Eye (tissue), 1 donor: Measurements from ENCODE around the gene HSPB8.

ENCODE experiments used
- DNase-seq: peaks from one replicate; pipeline ENCODE4 v3.0.0-alpha.2; 2015

HSPB8 gene, protein sequence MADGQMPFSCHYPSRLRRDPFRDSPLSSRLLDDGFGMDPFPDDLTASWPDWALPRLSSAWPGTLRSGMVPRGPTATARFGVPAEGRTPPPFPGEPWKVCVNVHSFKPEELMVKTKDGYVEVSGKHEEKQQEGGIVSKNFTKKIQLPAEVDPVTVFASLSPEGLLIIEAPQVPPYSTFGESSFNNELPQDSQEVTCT

DNA sequence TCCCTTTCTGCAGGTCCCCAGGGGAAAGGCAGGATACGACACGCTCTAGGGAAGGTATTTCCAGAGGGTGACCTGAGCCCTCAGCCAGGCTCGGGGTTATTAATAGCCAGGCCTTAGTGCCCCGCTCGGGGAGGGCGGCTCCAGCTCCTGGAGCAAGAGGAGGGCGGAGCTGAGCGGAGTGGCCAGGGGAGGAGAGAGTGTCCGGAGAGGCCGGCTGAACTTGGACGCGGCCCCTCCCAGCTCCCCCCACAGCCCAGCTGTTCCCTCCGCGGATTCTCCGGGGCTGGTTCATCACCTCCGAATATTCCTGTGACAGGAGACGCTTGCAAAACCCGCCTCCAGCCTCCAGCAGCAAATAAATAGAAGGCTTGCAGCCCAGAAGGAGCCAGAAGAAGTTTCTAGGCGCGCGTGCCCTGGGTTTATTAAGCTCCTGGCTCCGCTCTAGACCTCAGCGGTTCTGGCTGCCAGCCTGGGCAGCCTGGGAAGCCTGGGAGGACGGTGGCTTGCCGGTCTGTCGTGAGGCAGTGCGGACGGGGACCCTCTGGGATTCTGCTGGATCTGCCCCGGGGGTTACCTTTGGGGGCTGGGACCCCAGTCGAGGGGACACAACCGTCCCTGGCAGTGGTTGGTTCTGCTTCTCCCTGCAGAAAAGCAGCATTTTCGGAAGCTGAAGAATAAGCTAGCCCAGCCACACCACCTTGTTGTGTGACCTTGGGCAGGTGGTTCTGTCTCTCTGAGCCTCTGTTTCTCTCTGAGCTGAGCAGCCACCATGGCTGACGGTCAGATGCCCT is at the start of gene HSPB8:
Gene HSPB8, plus strand, starts transcription at position 388 of the 791 bp plus-strand sequence. Its CDS starts 382 bp downstream, at position 770.
- peak; percentile 81 for DNase-seq

DNA sequence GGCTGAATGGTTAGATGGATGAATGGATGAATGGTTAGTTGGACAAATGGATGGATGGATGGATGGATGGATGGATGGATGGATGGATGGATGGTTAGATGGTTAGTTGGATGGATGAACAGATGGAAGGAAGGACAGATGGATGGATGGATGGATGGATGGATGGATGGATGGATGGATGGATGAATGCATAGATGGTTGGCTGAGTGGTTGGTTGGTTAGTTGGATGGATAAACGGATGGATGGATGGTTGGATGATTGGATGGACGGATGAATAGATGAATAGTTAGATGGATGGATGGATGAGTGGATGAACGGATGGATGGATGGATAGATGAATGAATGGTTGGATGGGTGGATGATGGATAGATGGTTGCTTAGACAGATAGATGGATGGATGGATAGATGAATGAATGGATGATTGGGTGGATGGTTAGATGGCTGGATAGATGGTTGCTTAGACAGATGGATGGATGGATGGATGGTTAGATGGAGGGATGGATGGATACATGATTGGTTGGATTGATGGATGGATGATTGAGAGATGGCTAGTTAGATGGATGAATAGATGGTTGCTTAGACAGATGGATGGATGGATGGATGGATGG is 48.8 kb upstream of the HSPB8 start:
- DNase-seq: no peak

DNA sequence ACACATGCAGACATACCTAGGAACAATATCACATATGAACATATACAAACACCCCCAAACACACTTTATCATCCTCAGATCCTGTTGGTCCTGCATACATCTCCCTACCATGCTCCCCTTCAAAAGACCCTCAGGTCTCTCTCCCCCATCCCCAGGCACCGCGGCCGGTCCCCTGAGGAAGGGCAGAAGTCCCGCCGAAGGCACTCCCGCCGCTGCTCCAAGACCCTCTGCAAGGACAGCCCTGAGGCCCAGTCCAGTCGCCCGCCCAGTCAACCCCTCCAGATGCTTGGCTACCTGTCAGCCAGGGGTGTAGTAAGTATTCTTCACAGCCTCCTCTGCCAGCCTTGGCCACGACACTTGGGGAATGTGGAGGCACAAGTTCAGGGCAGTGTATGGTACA is 48.2 kb upstream of the HSPB8 start:
- no peak for DNase-seq

DNA sequence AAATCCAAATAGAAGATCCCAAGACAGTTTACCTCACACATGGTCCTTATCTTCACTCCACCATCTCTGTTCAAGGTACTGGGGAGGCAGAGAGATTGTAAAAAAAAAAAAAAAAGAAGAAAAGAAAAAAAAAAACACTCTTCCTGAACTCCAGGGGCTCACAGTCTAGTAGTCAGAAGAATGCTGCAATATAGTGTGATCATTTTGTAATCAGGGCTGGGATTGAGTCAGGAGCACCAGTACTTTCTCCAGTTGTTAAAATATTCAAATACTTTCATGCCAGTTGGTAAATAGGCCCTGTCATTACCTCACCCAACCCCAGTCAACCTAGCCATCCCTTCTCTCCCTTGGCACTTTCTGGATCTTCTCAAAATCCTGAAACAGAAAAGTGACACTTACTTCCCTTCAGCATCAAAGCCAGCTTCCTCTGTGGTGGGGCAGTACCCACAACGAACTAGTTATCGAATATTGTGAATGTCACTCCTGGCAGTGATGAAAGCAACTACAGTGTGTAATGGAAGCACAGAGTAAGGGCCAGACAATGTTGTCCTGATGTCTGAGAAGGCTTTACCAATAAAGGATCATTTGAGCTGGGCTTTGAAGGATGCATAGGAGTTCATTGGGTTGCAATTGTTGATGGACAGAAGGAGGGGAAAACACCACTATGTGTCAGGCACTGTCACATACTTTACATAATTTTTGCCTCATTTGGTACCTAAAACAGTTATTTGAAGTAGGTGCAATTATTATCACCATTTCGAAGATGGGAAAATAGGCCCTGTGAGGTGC is 44.3 kb upstream of the HSPB8 start:
- no peak for DNase-seq

DNA sequence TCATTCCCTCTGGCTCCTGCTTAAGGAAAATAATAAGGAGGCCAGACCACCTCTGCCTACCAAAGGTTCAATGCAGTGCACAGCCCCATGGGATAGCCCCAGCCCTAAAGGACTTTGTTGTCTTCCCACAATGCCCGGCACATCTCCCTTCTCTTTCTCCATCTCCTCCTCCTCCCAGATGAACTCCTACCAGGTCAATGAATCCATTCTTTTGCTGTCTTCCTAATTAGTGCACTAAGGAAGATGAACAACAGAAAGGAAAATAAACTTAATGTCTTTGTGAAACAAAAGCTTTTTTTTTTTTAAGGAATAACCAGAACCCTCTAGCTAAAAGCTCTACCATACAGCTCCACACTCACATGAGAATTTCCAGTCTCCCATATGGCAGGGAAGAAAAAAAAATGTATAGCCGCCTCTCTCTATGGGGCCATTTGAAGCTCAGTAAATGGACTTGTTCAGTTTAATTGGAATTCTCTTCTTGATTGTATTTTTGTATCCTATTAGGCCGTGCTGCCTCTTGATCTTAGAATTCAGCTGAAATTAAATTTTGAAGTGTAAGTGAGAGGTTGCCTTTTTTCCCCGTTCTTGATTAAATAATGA is 41.8 kb upstream of the HSPB8 start:
- peak; percentile 91 for DNase-seq

DNA sequence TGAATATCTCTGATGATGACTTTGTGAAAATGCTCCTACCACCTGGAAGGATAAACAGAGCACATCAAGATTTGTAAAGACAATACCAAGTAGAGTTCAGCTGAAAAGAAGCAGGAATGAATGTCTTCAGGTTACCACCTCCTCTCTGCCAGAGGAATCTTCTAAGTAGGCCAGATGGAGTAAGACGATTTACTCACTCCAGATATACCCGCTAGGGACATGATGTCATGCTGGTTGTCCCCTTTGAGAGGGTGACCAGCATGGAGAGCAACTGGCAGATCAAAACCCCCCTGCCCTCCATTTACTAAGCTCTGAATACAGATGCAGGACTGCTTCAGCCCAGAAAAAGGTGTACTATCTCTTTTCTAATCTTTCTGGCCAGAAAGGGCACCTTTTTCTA is 39.3 kb upstream of the HSPB8 start:
- no peak for DNase-seq

DNA sequence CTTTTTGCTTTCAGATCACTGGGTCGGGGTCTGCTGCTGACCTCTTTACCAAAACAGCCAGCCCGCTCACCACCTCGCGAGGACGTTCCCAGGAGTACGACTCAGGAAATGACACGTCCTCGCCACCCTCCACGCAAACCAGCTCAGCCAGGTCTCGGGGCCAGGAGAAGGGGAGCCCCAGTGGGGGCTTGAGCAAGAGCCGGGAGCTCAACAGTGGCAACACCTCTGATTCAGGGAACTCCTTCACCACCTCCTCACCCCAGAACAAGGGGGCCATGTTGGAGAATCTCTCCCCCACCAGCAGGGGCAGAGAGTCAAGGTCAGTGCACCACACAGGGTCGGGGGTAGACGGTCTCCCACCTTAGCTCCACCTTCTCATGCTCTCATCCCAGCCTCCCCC is 33.4 kb upstream of the HSPB8 start:
- DNase-seq: no peak

DNA sequence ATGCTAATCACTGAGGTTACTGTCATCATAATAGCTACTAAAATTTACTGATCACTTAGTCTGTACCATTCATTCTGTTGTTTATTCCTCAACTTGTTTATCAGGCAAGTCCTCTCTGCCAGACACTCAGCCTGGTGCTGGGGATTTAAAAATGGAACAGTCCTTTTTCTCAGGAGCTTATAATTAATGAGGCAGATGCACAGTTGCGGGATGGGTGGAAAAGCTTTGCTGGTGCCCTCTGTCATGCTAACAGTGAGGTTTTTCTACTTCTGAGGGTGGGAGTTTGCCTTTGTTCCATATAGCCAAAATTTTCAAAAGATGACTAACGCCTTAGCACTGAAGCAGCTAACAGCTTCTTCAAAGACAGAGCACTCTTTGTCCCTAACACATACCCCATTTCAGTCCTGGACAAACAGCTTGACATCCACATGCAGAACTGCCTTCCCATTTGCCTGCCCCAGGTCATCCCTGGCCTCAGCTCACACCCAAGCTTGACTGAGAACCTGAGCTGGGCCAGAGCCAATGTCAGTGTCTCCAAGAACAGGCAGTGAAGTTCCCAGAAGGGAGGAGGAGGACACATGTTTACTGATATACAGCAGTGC is 30.8 kb upstream of the HSPB8 start:
- DNase-seq: peak; percentile 33

DNA sequence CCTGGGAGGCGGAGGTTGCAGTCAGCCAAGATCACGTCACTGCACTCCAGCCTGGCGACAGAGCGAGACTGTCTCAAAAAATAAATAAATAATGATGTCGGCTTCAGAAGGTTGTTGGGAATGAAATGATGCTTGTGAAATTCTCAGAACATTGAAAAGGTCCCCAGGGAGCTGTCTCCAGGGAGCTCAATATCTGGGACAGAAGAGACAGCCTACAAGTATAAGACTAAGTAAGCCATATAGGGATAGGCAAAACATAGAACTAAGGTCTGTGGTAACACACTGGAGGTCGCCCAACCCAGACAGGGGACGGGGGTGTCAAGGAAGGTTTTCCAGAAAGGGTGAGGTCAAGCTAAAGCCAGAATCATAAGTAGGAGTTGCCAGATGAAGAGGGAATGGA is 29.5 kb upstream of the HSPB8 start:
- DNase-seq: peak; percentile 36

DNA sequence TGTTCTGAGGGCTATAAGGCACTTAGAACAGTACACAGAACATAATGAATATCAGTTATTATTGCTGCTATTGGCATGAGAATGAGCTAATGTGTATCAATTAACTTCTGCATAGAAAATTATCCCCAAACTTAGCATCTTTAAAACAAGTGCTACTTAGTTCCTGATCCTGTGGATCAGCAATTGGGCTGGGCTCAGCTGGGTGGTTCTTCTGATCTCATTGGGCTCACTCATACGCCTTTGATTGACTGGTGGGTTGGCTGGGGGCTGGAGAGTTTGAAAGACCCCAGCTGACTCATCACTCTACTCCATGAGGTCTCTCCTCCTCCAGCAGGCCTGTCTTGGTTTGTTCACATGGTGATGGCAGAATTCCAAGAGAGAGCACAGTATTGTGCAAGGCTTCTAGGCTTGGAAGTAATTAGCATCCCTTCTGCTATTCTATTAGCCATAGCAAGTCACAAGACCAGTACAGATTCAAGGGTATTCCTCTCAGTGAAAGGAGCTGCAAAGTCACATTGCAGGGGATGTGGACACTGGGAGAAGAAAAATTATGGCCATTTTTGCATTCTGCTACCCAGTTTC is 27.2 kb upstream of the HSPB8 start:
- DNase-seq: no peak

DNA sequence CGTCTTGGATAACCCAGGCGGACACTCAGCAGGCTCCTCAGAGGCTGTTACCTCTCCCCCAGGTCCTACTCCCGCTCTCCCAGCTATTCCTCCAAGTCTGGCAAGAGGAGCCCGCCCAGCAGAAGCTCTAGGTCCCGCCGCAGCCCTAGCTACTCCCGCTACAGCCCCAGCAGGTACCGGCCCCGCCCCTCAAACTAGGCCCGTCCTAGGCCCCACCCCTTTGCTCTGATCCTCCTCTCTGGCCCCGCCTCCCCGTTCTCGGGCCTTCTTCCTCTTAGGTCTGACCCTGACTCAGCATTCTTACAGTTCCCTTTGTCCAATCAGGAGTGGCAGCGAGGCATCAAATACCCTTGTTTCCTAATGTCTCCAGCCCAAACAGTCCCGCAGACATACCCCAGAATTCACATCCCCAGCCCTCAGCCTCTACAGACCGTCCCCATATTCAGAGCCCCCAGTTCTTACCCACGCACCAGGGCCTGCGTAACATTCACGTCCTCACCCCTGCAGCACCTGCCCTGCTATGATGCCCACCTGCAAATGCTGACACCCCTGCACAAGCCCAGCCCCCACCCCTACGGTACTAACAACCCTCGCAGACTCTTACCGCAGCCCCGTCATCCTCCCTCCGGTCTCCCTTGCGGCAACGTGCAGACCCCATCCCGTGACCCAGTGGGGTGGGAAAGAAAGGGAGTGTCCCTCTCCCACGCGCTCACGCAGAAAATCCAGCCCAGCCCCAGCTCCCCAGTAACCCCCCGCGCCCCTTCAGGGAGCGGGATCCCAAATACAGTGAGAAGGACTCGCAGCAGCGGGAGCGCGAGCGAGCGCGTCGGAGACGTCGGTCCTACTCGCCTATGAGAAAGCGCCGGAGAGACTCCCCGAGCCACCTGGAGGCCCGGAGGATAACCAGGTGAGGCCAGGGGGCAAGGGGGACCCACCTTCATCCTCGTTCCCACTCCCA is 25.0 kb upstream of the HSPB8 start:
- peak; percentile 84 for DNase-seq

DNA sequence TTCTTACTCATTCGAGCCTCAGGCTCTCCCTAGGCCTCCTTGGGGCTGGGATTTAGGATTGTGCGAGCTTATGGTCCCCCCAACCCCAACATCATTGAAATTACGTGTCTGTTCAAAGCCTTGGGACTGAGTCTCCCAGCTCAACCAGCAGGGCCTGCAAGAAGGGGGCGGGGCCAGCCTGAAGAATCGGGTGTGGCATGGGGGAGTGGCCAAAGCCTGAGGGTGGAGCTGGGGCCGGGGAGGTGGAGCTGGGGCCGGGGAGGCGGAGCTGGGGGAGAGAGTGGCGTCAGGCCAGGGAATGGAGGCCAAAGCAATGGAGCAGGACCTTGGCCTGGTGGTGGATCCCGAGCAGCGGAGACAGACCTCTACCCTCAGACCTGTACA is 24.3 kb upstream of the HSPB8 start:
- DNase-seq: no peak

DNA sequence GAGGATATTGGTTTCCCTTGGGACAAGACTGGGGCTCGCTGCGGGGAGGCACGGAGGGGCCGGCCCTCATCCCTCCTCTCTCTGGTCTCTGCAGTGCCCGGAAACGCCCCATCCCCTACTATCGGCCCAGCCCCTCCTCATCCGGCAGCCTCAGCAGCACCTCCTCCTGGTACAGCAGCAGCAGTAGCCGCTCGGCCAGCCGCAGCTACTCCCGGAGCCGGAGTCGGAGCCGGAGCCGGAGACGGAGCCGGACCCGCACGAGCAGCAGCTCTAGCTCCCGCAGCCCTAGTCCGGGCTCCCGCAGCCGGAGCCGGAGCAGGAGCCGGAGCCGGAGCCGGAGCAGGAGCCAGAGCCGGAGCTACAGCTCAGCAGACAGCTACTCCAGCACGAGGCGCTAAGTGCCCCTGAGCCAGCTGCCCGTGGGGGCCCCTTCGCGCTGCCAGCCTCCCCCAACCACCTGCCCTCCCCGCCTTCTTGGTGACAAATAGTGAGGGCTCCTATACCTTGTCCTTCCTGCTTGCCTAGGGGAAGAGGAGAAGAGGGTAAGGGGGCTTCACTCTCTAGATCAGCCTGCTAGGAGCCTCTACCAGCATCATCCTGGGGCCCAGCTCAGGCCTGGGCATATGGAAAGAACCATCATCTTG is 22.2 kb upstream of the HSPB8 start:
- no peak for DNase-seq

DNA sequence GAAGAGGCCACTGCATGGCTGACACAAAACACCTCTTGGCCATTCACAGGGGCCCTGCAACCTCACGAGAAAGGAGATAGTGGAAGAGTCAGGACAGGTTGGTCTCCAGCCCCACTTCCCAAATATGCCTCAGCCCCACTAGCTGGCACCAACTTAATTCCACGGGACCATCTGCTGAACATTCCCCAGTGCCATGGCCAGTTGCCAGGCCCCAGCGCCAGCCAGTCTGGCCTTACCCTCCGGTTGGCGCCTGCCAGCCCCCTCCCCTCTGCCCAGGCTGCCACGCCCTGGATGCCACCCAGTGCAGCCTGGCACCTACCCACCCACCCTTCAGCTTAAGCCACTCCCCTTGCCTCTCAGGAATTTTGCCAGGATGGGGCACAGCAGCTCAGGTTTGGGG is 21.2 kb upstream of the HSPB8 start:
- DNase-seq: no peak

DNA sequence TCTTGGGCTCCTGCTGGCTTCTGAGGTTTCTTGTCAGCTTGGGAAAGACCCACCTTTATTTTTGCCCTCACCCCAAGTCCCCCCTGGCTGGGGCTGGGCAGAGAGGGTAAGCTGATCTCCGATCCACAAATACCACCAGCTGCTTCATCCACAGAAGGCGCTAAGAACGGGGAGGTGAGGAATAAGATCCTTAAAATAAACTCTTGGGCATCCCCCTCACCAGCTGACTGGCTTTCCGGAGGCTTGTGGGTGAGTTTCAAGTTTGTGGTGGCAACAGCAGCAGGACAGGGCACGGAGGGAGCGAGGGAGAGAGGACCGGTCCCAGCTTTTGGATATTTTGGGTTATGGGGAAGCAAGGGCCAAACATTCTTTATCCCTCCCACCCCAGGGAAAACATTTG is 20.8 kb upstream of the HSPB8 start:
- no peak for DNase-seq

DNA sequence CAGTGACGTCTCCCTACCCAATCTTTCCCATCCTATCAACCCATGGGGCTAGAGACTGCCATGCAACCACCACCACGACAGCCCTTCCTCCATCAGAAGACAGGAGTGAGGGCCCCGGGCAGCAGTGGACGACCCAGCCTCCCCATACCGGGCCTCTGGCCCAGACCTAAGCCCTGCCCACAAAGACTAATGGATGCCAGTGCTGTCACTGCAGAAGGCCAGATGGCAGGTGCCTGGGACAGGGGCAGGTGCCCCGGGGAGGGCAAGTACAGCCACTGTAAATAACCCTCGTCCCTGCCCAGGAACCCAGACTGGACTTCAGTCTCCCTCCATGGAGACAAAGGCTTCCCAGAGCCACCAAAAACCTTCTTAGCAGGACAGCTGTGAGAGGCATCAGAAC is 20.3 kb upstream of the HSPB8 start:
- DNase-seq: no peak

DNA sequence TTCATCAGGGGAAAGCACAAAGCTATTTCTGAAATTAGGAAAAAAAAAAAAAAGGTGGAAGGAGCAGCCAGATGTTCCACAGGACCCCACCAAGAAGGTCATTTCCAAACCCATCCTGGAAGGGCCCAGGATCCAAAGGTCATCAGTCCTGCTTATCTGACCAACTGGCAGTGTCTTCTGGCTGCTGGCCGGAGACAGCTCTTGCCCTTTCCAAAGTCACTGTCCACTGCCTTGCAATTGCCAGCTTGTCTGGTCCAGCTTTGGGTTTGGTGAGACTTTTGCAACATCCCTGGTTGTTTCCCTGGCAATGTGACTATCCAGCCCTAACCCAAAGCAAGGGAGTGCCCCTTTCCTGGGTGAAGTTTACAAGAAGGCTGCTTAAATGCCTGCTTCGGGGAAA is 18.9 kb upstream of the HSPB8 start:
- DNase-seq: no peak

DNA sequence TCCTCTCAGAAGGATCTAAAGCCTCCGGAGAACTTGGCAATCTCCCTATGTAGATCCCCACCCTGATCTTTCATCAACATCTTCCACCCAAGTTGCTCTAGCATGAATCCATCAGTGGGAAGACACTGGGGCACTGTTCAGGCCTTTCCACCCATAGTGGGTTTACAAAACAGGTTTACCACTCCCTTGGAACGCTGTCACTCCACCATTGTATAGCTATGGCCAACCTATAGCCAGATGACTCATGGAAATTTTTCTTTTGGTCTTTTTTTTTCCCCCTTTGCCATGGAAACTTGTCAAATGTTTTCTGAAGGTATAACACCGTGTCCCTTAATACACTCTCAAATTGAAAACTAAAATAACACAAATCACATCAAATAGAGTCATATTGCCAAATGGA is 10.8 kb upstream of the HSPB8 start:
- no peak for DNase-seq

DNA sequence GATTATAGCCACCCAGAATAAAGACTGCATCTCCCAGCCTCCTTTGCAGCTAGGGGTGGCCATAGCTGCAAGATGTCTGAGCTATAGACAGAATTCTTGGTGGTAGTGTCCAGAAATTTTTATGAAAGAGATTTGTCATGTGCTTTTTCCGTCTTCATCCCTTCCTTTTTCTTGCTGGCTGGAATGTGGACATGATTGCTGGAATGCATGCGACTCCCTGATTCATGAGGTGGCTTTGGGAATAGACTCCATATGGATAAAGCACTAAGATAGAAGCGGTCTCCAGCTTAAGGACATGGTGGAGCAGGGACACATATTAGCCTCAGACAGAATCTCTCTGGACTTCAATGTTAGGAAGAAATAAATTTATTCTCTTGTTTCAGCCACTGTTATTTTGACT is 10.0 kb upstream of the HSPB8 start:
- DNase-seq: no peak

DNA sequence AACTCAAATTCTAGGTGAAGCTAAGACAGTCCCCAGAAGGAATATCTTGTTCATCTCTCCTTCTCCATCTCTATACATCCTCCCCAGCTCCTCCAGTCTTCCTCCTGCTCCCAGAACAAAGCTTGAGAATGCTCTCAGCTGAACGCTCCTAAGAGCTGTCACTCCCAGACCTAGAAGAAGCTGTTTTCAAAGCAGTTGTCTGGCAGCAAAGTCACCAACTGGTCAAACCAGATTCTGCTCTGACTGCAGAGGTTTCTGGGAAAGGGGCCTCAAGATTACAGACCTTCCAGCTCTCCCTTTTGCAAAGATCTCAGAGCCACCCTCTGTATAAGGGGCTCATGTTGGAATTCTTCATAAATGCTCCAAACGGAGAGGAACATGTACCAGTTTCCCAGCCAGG is 9.6 kb upstream of the HSPB8 start:
- no peak for DNase-seq

DNA sequence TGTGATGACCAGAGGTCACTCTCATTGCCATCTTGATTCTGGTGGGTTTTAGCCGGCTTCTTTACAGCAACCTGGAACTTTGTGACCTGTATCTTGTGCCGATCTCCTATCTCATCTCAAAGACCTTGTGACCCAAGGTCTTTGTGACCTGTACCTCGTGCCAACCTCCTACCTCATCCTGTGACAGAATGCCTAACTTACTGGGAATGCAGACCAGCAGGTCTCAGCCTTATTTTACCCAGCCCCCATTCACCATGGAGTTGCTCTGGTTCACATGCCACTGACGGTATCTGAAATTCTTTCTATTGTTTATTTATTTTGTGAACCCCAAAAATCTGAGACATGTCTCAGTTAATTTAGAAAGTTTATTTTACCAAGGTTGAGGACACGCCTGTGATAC is 7.4 kb upstream of the HSPB8 start:
- DNase-seq: no peak
